Stimulated activated CD4-positive, alpha-beta T cell treated with anti-CD3 and anti-CD28 coated beads, Interleukin-15, amount 100 ng/mL, for 48 hours (primary cell): Measurements from ENCODE around the gene NPTXR.

ENCODE experiments used
- DNase-seq, 2 donors: peaks; one replicate each; pipeline ENCODE4 v3.0.0-alpha.2; 2020; ENCODE audit warnings: low read depth in 2 of 2

Gene NPTXR

GRCh38 chr22:38798496-38798895 is 45.3 kb downstream of the NPTXR start:
- DNase-seq = no peak

GRCh38 chr22:38796262-38796957 is 47.4 kb downstream of the NPTXR start:
- no peak for DNase-seq

- no peak for DNase-seq
These were observed 48.3 kb downstream of the NPTXR start for GRCh38 chr22:38795569-38795968.

GRCh38 chr22:38793721-38794466 is 49.9 kb downstream of the NPTXR start, which contains the start of gene DNAL4:
Gene DNAL4 (minus strand): TSS chr22:38794143. CDS start chr22:38782731, 11,412 bp downstream.
- peak; percentile 82 to 89 for DNase-seq

GRCh38 chr22:38793317-38793716 is 50.5 kb downstream of the NPTXR start:
- DNase-seq = no peak

- no peak for DNase-seq
These were observed 51.0 kb downstream of the NPTXR start for GRCh38 chr22:38792833-38793232.

- no peak for DNase-seq
These were observed 54.2 kb downstream of the NPTXR start for GRCh38 chr22:38789606-38790005.

- no peak for DNase-seq
These were observed 55.0 kb downstream of the NPTXR start for GRCh38 chr22:38788846-38789245.

GRCh38 chr22:38788021-38788816 is 55.6 kb downstream of the NPTXR start:
- no peak for DNase-seq

GRCh38 chr22:38786631-38787030 is 57.2 kb downstream of the NPTXR start:
- no peak for DNase-seq

- DNase-seq = no peak
These were observed 59.0 kb downstream of the NPTXR start for GRCh38 chr22:38784856-38785255.

- no peak for DNase-seq
These were observed 59.8 kb downstream of the NPTXR start for GRCh38 chr22:38784035-38784434.

GRCh38 chr22:38783095-38783615 is 60.7 kb downstream of the NPTXR start:
- DNase-seq = no peak

GRCh38 chr22:38782402-38783094 is 61.3 kb downstream of the NPTXR start:
- DNase-seq = no peak

- DNase-seq = no peak
These were observed 62.8 kb downstream of the NPTXR start for GRCh38 chr22:38781033-38781432.

- DNase-seq = no peak
These were observed 66.6 kb downstream of the NPTXR start for GRCh38 chr22:38777087-38777671.

GRCh38 chr22:38776086-38776485 is 67.7 kb downstream of the NPTXR start:
- no peak for DNase-seq

- no peak for DNase-seq
These were observed 68.2 kb downstream of the NPTXR start for GRCh38 chr22:38775656-38776055.

- DNase-seq = no peak
These were observed 69.2 kb downstream of the NPTXR start for GRCh38 chr22:38774496-38775166.

- DNase-seq = no peak
These were observed 70.4 kb downstream of the NPTXR start for GRCh38 chr22:38773363-38773946.

- DNase-seq = no peak
These were observed 71.3 kb downstream of the NPTXR start for GRCh38 chr22:38772623-38772873.
